ENCODE data around the gene STAT5B. TPM values are rescaled to one million over a fixed set of nuclear protein-coding genes. Genes with fewer than 3 reads are reported as not detected.
"Not testable (repeated sequence)": the region's sequence is repeated elsewhere in the genome, so short reads cannot be mapped to it uniquely, and the experiment has no call there.

Gene STAT5B
- polyA plus RNA-seq, 4 donors = 35.4 to 56.5 (median 47.8) TPM

- DNase-seq (ENCODE audit: low read depth in 4 of 4, low spot score in 2 of 4) = no peak
Observed at GRCh38 chr17:42271006-42271778, 5.0 kb downstream of the STAT5B start.

GRCh38 chr17:42270596-42270995, 5.6 kb downstream of the STAT5B start:
- no peak for DNase-seq (ENCODE audit: low read depth in 4 of 4, low spot score in 2 of 4)

GRCh38 chr17:42270170-42270535, 6.0 kb downstream of the STAT5B start:
- DNase-seq (ENCODE audit: low read depth in 4 of 4, low spot score in 2 of 4) = no peak

- DNase-seq (ENCODE audit: low read depth in 4 of 4, low spot score in 2 of 4) = no peak
Observed at GRCh38 chr17:42268236-42268635, 8.0 kb downstream of the STAT5B start.

- DNase-seq (ENCODE audit: low read depth in 4 of 4, low spot score in 2 of 4) = no peak
Observed at GRCh38 chr17:42266918-42267766, 9.0 kb downstream of the STAT5B start.

- DNase-seq (ENCODE audit: low read depth in 4 of 4, low spot score in 2 of 4) = no peak
Observed at GRCh38 chr17:42266462-42266861, 9.7 kb downstream of the STAT5B start.

GRCh38 chr17:42264366-42264765, 11.8 kb downstream of the STAT5B start:
- not testable (repeated sequence) for DNase-seq (ENCODE audit: low read depth in 4 of 4, low spot score in 2 of 4)

- DNase-seq (ENCODE audit: low read depth in 4 of 4, low spot score in 2 of 4) = no peak
Observed at GRCh38 chr17:42260318-42260717, 15.9 kb downstream of the STAT5B start.

- DNase-seq (ENCODE audit: low read depth in 4 of 4, low spot score in 2 of 4) = no peak
Observed at GRCh38 chr17:42255445-42255844, 20.7 kb downstream of the STAT5B start.

GRCh38 chr17:42253578-42253977, 22.6 kb downstream of the STAT5B start:
- DNase-seq (ENCODE audit: low read depth in 4 of 4, low spot score in 2 of 4) = no peak

- no peak for DNase-seq (ENCODE audit: low read depth in 4 of 4, low spot score in 2 of 4)
Observed at GRCh38 chr17:42252597-42253550, 23.3 kb downstream of the STAT5B start.

GRCh38 chr17:42251115-42251514, 25.1 kb downstream of the STAT5B start:
- no peak for DNase-seq (ENCODE audit: low read depth in 4 of 4, low spot score in 2 of 4)

GRCh38 chr17:42249681-42250446, 26.3 kb downstream of the STAT5B start:
- no peak for DNase-seq (ENCODE audit: low read depth in 4 of 4, low spot score in 2 of 4)

GRCh38 chr17:42248351-42249179, 27.6 kb downstream of the STAT5B start:
- peak; percentile 21 to 43 (median 34) for DNase-seq (ENCODE audit: low read depth in 4 of 4, low spot score in 2 of 4)

GRCh38 chr17:42247734-42248133, 28.5 kb downstream of the STAT5B start:
- DNase-seq (ENCODE audit: low read depth in 4 of 4, low spot score in 2 of 4) = no peak

- no peak for DNase-seq (ENCODE audit: low read depth in 4 of 4, low spot score in 2 of 4)
Observed at GRCh38 chr17:42246515-42246914, 29.7 kb downstream of the STAT5B start.

GRCh38 chr17:42245183-42245582, 31.0 kb downstream of the STAT5B start:
- DNase-seq (ENCODE audit: low read depth in 4 of 4, low spot score in 2 of 4) = not testable (repeated sequence)

GRCh38 chr17:42244116-42244515, 32.1 kb downstream of the STAT5B start:
- not testable (repeated sequence) for DNase-seq (ENCODE audit: low read depth in 4 of 4, low spot score in 2 of 4)

- DNase-seq (ENCODE audit: low read depth in 4 of 4, low spot score in 2 of 4) = no peak
Observed at GRCh38 chr17:42243493-42243982, 32.7 kb downstream of the STAT5B start.

Data from left renal cortex interstitium (tissue), 4 donors.